ENCODE data around the gene HLA-DQB2.

HLA-DQB2 gene

GRCh38 chr6:32744776-32745175, 18.6 kb downstream of the HLA-DQB2 start:
- H3K27me3 ChIP-seq (ENCODE audit: control insufficient read depth in 1 of 2, insufficient read depth in 2 of 2, low read length in 2 of 2) = no peaks in the 10 kb centered on the region

GRCh38 chr6:32742374-32742773, 21.0 kb downstream of the HLA-DQB2 start:
- no peak overlapping the region for H3K9ac ChIP-seq (ENCODE audit: low read length)
- no peaks in the 10 kb centered on the region for H3K36me3 ChIP-seq (ENCODE audit: insufficient read depth, low read length)
- H3K4me1 ChIP-seq (ENCODE audit: insufficient read depth, low read length) = no peaks in the 10 kb centered on the region
- H3K27me3 ChIP-seq (ENCODE audit: control insufficient read depth in 1 of 2, insufficient read depth in 2 of 2, low read length in 2 of 2) = no peaks in the 10 kb centered on the region
- H3K4me3 ChIP-seq (ENCODE audit: low read depth in 1 of 2, low read length in 2 of 2) = no peak overlapping the region
- H3K27ac ChIP-seq (ENCODE audit: low read depth, low read length) = no peak overlapping the region
- no peaks in the 10 kb centered on the region for H3K9me3 ChIP-seq (ENCODE audit: low read length)

More at GRCh38 chr6:32744776-32745175, 18.6 kb downstream of the HLA-DQB2 start:
- Histone ChIP-seq H3K4me3 (ENCODE audit: low read depth in 1 of 2, low read length in 2 of 2) (no peak overlapping the region), H3K4me1 (ENCODE audit: insufficient read depth, low read length) (no peaks in the 10 kb centered on the region), H3K9ac (ENCODE audit: low read length) (no peak overlapping the region), H3K36me3 (ENCODE audit: insufficient read depth, low read length) (no peaks in the 10 kb centered on the region), H3K27ac (ENCODE audit: low read depth, low read length) (no peak overlapping the region), H3K9me3 (ENCODE audit: low read length) (no peaks in the 10 kb centered on the region)

GRCh38 chr6:32741031-32741960, 22.0 kb downstream of the HLA-DQB2 start, which contains the start of gene HLA-DQA2:
Gene HLA-DQA2, plus strand, starts transcription at chr6:32741391. Its CDS starts 53 bp downstream, at chr6:32741444.
- H3K4me3 ChIP-seq (ENCODE audit: low read depth in 1 of 2, low read length in 2 of 2) = no peak within 1 kb of the TSS
- H3K4me1 ChIP-seq (ENCODE audit: insufficient read depth, low read length) = no peaks in the 10 kb centered on the region
- no peak within 1 kb of the TSS for H3K27ac ChIP-seq (ENCODE audit: low read depth, low read length)
- H3K27me3 ChIP-seq (ENCODE audit: control insufficient read depth in 1 of 2, insufficient read depth in 2 of 2, low read length in 2 of 2) = no peaks in the 10 kb centered on the region
- H3K36me3 ChIP-seq (ENCODE audit: insufficient read depth, low read length) = no peaks in the 10 kb centered on the region
- H3K9me3 ChIP-seq (ENCODE audit: low read length) = no peaks in the 10 kb centered on the region
- no peak within 1 kb of the TSS for H3K9ac ChIP-seq (ENCODE audit: low read length)

- no peaks in the 10 kb centered on the region for H3K4me1 ChIP-seq (ENCODE audit: insufficient read depth, low read length)
- H3K9ac ChIP-seq (ENCODE audit: low read length) = no peak overlapping the region
- no peak overlapping the region for H3K27ac ChIP-seq (ENCODE audit: low read depth, low read length)
- no peaks in the 10 kb centered on the region for H3K9me3 ChIP-seq (ENCODE audit: low read length)
- no peaks in the 10 kb centered on the region for H3K36me3 ChIP-seq (ENCODE audit: insufficient read depth, low read length)
- no peak overlapping the region for H3K4me3 ChIP-seq (ENCODE audit: low read depth in 1 of 2, low read length in 2 of 2)
- H3K27me3 ChIP-seq (ENCODE audit: control insufficient read depth in 1 of 2, insufficient read depth in 2 of 2, low read length in 2 of 2) = no peaks in the 10 kb centered on the region
Measured at GRCh38 chr6:32738126-32738525, 25.2 kb downstream of the HLA-DQB2 start.

GRCh38 chr6:32718879-32719278, 44.5 kb downstream of the HLA-DQB2 start:
- Histone ChIP-seq H3K27ac (ENCODE audit: low read depth, low read length) (no peak overlapping the region), H3K36me3 (ENCODE audit: insufficient read depth, low read length) (no peaks in the 10 kb centered on the region), H3K9ac (ENCODE audit: low read length) (no peak overlapping the region), H3K27me3 (ENCODE audit: control insufficient read depth in 1 of 2, insufficient read depth in 2 of 2, low read length in 2 of 2) (no peaks in the 10 kb centered on the region), H3K9me3 (ENCODE audit: low read length) (no peaks in the 10 kb centered on the region), H3K4me1 (ENCODE audit: insufficient read depth, low read length) (no peaks in the 10 kb centered on the region), H3K4me3 (ENCODE audit: low read depth in 1 of 2, low read length in 2 of 2) (no peak overlapping the region)

- no peak overlapping the region for H3K4me3 ChIP-seq (ENCODE audit: low read depth in 1 of 2, low read length in 2 of 2)
- H3K4me1 ChIP-seq (ENCODE audit: insufficient read depth, low read length) = no peaks in the 10 kb centered on the region
- no peaks in the 10 kb centered on the region for H3K27me3 ChIP-seq (ENCODE audit: control insufficient read depth in 1 of 2, insufficient read depth in 2 of 2, low read length in 2 of 2)
Measured at GRCh38 chr6:32716396-32716795, 46.9 kb downstream of the HLA-DQB2 start.

GRCh38 chr6:32713241-32713640, 50.1 kb downstream of the HLA-DQB2 start:
- Histone ChIP-seq H3K9me3 (ENCODE audit: low read length) (no peaks in the 10 kb centered on the region), H3K27ac (ENCODE audit: low read depth, low read length) (no peak overlapping the region), H3K36me3 (ENCODE audit: insufficient read depth, low read length) (no peaks in the 10 kb centered on the region), H3K9ac (ENCODE audit: low read length) (no peak overlapping the region), H3K4me3 (ENCODE audit: low read depth in 1 of 2, low read length in 2 of 2) (no peak overlapping the region), H3K4me1 (ENCODE audit: insufficient read depth, low read length) (no peaks in the 10 kb centered on the region), H3K27me3 (ENCODE audit: control insufficient read depth in 1 of 2, insufficient read depth in 2 of 2, low read length in 2 of 2) (no peaks in the 10 kb centered on the region)

More at GRCh38 chr6:32716396-32716795, 46.9 kb downstream of the HLA-DQB2 start:
- Histone ChIP-seq H3K36me3 (ENCODE audit: insufficient read depth, low read length) (no peaks in the 10 kb centered on the region), H3K9me3 (ENCODE audit: low read length) (no peaks in the 10 kb centered on the region), H3K27ac (ENCODE audit: low read depth, low read length) (no peak overlapping the region), H3K9ac (ENCODE audit: low read length) (no peak overlapping the region)

GRCh38 chr6:32709625-32710024, 53.7 kb downstream of the HLA-DQB2 start:
- H3K36me3 ChIP-seq (ENCODE audit: insufficient read depth, low read length) = no peaks in the 10 kb centered on the region
- H3K4me1 ChIP-seq (ENCODE audit: insufficient read depth, low read length) = no peaks in the 10 kb centered on the region
- H3K4me3 ChIP-seq (ENCODE audit: low read depth in 1 of 2, low read length in 2 of 2) = no peak overlapping the region
- no peaks in the 10 kb centered on the region for H3K9me3 ChIP-seq (ENCODE audit: low read length)
- no peak overlapping the region for H3K27ac ChIP-seq (ENCODE audit: low read depth, low read length)
- H3K9ac ChIP-seq (ENCODE audit: low read length) = no peak overlapping the region
- no peaks in the 10 kb centered on the region for H3K27me3 ChIP-seq (ENCODE audit: control insufficient read depth in 1 of 2, insufficient read depth in 2 of 2, low read length in 2 of 2)
